NK-92 treated with Interleukin-12 subunit alpha and Interleukin-12 subunit beta, amount 100 ng/mL, for 24 hours (cell line): Measurements from ENCODE around the gene CPSF7.
"Not testable (repeated sequence)": the region's sequence is repeated elsewhere in the genome, so short reads cannot be mapped to it uniquely, and the experiment has no call there.

ENCODE experiments used
- DNase-seq: peaks from one replicate; lab custom pipeline; 2025; lab: John Stamatoyannopoulos, UW

CPSF7 gene

GRCh38 chr11:61439615-61440014, 9.8 kb upstream of the CPSF7 start:
- no peak for DNase-seq

DNA sequence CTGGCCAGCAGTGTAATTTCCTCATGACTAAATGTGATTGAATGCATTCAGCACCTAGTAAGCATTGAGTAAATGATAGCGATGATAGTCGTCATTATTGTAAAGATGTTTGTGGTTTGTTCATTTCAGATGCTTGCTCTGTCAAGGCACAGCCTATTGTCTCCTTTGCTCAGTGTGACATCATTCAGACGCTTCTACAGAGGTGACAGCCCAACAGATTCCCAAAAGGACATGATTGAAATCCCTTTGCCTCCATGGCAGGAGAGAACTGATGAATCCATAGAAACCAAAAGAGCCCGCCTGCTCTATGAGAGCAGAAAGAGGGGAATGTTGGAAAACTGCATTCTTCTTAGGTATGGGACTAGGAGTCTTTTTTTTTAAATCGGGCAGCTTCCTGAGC, 7.7 kb upstream of the CPSF7 start:
- no peak for DNase-seq

DNA sequence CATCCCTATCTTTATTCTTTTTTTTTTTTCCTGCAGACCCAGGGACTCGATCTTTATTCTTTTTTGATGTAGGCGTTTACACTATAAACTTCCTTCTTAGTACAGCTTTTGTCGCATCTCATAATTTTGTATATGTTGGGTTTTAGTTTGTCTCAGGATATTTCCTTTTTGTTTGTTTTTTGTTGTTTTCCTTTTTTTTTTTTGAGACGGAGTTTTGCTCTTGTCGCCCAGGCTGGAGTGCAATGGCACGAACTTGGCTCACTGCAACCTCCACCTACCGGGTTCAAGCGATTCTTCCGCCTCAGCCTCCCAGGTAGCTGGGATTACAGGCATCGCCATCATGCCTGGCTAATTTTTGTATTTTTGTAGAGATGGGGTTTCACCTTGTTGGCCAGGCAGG, 1.1 kb upstream of the CPSF7 start:
- DNase-seq: not testable (repeated sequence)

DNA sequence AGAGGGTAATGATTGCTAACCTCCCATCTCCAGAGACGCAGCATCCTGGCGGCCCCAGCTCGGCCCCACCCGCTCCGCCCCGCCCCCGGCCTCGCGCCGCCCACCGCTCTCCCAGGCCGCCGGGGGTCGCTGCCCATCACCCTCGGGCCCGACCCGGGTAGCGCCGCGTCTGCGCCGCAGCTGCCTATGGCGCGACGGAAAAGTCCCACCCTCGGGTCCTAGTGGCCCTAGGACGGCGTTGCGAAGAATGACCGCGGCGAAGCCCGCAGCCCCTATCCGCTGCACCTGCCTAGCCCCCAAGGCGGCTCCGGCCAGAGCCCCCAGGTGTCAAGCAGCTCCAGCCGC, 457 bp downstream of the CPSF7 start:
- DNase-seq: peak; percentile 60

- DNase-seq: no peak
Measured at GRCh38 chr11:61425367-61426131, 4.2 kb downstream of the CPSF7 start.

- DNase-seq: no peak
Measured at GRCh38 chr11:61422226-61422625, 7.5 kb downstream of the CPSF7 start.

DNA sequence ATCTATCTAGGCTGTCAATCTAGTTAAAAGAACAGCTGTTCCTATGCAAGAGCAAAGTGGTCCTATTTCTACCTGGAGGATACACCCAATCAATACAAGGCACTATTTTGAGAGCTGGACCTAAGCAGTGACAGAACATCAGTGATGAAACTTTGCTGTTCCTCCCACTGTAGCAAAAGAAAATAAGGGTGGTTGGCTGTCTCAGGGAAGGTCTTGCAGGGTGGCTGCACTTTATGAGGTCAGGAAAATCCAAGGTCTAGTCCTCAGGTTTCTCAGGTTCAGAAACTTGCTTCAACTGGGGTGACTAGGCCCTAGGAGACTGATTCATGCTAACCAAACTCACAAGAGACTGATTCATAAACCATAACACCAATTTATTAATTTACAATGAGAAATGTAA, 11.6 kb downstream of the CPSF7 start:
- DNase-seq: no peak

- DNase-seq: no peak
Measured at GRCh38 chr11:61417670-61418069, 12.1 kb downstream of the CPSF7 start.

DNA sequence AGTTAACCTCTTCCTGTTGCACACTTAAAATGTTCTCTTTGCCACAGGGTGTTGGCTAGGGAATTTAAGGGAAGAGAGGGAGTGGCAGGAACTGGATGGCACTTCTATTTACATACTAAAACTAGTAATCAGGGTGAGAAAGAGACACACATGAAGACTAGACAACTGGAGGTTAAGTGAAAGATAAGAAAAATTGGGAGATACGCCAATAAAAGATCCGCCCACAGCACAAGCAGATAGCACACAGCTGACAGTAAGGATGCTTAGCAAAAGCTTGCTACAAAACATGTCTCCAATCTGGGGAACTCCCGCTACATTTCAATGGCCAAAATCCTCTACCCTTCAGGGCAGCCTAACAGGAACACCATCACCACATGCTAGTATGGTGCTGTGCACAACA, 12.8 kb downstream of the CPSF7 start:
- no peak for DNase-seq

DNA sequence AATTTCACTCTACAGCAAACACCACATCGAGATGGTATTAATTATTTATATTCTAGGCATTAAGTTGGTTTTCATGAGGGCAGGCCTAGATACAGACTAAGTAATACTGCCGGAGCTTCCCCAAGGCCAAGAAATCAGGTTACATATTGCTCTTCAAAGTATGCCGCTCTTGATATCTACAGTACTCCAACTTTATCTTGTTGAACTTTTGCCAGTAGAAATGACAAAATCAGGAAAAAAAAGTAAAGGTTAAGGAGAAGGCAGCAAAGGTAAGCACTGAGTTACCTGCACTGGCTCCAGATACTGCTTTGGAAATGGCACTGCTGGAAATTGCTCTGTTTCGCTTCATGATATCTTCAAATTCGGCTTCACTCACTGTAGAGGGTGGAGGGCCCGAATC, 14.4 kb downstream of the CPSF7 start:
- no peak for DNase-seq

DNA sequence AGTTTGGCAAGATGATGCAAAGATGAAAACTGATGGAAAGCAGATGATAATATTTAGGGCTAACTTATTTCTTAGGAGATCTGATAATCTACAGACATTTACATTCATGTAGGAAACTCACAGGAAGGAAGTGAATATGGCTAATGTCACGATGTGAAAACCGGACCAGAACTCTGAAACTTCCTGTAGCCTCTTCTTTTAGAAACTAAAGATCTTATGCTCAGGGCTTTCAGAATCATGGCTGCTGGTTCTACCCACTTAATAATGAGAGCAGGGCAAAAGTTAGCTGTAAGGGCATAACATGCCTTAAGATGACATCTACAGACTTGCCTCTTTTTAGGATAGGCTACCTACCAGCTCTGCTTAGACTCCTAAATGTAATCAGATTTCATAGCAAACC, 15.2 kb downstream of the CPSF7 start:
- DNase-seq: no peak

GRCh38 chr11:61413496-61413895, 16.3 kb downstream of the CPSF7 start:
- no peak for DNase-seq

DNA sequence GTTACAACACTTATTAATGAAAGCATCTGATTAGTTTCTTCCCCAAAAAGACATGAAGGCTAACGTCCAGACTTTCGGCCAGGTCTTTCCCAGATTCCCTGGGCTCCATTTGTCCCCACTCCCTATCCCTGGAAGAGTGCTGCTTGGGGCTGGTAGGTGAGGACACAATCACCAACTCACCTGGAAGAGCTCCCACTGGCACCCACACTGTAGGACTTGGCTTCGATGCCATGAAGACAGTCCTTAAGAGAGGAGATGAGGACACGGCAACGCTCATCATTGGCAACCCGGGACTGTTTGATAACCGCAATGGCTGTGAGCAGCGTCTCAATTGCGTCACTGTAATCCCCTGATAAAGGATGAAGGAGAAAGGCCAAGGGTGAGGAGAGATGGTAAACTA, 18.2 kb downstream of the CPSF7 start:
- no peak for DNase-seq

GRCh38 chr11:61406991-61407728, 22.6 kb downstream of the CPSF7 start:
- DNase-seq: no peak

GRCh38 chr11:61406067-61406466, 23.7 kb downstream of the CPSF7 start:
- no peak for DNase-seq

DNA sequence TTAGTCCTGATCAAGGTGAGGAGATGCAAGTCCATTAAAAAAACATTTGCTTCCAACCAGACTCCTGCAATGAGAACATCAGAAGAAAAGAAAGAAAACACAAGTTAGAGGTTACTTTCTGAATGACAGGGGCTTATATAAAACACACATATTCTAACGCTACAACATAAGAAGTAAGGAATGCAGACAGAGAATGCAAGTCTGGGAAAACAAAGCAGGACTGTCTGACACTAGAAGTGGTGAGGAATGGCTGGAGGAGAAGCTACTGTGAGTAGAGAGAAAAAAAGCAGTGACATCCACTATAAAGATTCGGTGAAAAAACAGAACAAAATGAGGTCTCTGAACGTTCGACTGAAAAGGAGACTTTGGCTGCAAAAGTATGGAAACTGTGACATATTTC, 25.1 kb downstream of the CPSF7 start:
- DNase-seq: no peak

- no peak for DNase-seq
Measured at GRCh38 chr11:61404103-61404502, 25.7 kb downstream of the CPSF7 start.

DNA sequence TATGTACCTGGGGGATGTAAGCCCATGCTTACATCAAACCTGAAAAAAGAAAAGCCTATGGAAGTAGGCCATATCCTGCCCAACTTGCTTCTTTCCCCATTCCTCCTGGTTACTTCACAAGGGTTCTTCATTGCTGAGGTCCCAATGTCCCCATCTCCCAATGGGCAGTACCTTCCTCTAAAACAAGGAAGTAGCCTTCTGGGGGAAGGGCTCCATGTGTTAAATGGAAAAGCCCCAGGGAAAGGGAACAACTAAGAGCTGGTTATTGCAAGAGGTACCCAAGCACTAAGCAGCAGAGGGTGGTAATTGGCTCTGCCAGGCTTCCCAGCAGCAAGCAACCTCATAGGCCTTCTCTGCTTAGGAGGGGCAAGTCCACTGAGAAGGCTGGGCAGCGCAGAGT, 26.1 kb downstream of the CPSF7 start:
- DNase-seq: no peak

DNA sequence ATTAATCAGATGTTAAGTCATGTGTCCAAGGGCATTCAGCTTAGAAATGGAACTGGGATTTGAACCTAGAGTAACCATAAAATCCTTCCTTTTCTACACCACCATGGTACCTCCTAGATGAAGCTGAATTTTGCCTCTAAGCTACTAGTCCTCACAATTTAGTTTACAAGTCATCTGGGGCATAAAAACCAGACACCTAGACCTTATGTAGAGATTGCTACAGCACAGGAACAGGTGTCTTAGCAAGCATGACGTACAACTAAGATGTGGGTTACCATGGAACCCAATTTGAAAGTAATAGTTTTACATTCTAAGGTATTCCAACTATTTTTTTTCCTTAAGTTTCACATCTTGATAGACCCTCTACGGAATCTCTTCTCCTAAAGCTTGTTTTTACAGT, 28.2 kb downstream of the CPSF7 start:
- no peak for DNase-seq

DNA sequence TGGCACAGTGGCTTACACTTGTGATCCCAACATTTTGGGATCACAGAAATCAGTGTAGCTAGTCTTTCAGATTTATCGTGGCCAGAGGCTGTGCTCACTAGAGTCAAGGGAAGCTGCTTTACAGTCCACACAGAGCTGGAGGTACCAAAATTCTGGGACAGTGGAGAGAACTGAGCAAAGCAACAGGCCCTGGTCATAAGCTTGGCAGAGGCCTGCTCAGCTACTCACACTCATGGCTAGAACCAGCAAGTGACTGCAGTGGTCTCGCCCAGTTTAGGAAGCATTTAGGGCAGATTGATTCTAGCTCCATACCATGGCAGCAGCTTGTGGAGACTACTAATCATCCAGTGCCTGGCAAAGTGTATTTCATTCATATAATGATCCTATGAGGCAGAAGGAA, 28.6 kb downstream of the CPSF7 start:
- no peak for DNase-seq

- no peak for DNase-seq
Measured at GRCh38 chr11:61392981-61393595, 36.7 kb downstream of the CPSF7 start.

GRCh38 chr11:61390161-61390560, 39.6 kb downstream of the CPSF7 start:
- no peak for DNase-seq
